K562 (cell line): Measurements from ENCODE around the gene OMA1. TPM values are rescaled to one million over a fixed set of nuclear protein-coding genes. Genes with fewer than 3 reads are reported as not detected.

ENCODE experiments used
- ATAC-seq: fragments of 200-7000 bp; cut with Tn5 transposase; 3 replicates; pipeline ENCODE4 v1.9.1; 2020; ENCODE audit warnings: moderate library complexity
- BruUV-seq: library from RNA; stranded (reverse); fragments of 400-500 nt; replicated peaks from 2 replicates; lab custom pipeline; 2021; lab: Mats Ljungman, UMichigan
- CTCF ChIA-PET: fragments of 300-600 bp; formaldehyde crosslinking; extraction: SDS; loops from one replicate; lab custom pipeline; 2021; ENCODE audit warnings: low intra/inter-chr PET ratio; lab: Yijun Ruan, JAX
- POLR2A ChIA-PET: fragments of 300-600, 350-650 bp; sonication (Branson Sonifier 250); formaldehyde crosslinking; extraction: SDS; loops from one replicate; lab custom pipeline; 2021; ENCODE audit warnings: antibody characterized with exemption, inconsistent platforms; lab: Yijun Ruan, JAX
- DNase-seq, 4 experiments: peaks; one replicate each; pipeline versions ENCODE4 v3.0.0 to v3.0.0-alpha.2; 2011 to 2018; ENCODE audit warnings: low spot score in 3 of 4, mixed read lengths in 3 of 4; ENCODE audit errors: extremely low read depth in 1 of 4
- FAIRE-seq: peaks from 2 replicates; lab custom pipeline; 2011; peaks lifted over from hg19 to GRCh38; lab: Jason Lieb, UNC
- H2AFZ ChIP-seq: 2 replicates; pipeline ENCODE4 v1.6.0; 2011; ENCODE audit warnings: low read depth, low read length, control low read depth, inconsistent platforms
- H3K27ac ChIP-seq: fragments of 200-600 bp; 3 replicates; pipeline ENCODE4 v1.8.0; 2011; ENCODE audit warnings: low read depth, mild to moderate bottlenecking, control low read depth, inconsistent platforms, low read length, moderate library complexity, mixed read lengths; ENCODE audit errors: extremely low read depth
- H3K27me3 ChIP-seq, 2 experiments: fragments of 300-600 bp in 1 of 2; 2 replicates in 1 of 2; 3 replicates in 1 of 2; pipeline versions ENCODE4 v1.6.0 to v1.8.0; 2011; ENCODE audit warnings: inconsistent platforms in 2 of 2, low read length in 2 of 2, mild to moderate bottlenecking in 1 of 2, mixed read lengths in 1 of 2, moderate library complexity in 1 of 2; ENCODE audit not compliant: control insufficient read depth in 2 of 2, insufficient read depth in 2 of 2
- H3K36me3 ChIP-seq: fragments of 300-600 bp; 3 replicates; pipeline ENCODE4 v1.8.0; 2011; ENCODE audit warnings: mild to moderate bottlenecking, low read length, inconsistent platforms; ENCODE audit not compliant: control insufficient read depth, insufficient read depth
- H3K4me1 ChIP-seq, 2 experiments: fragments of 200-600 bp in 1 of 2; replicated peaks in 1 of 2; 2 replicates in 1 of 2; 3 replicates in 1 of 2; pipeline versions ENCODE4 v1.5.1 to v1.8.0; 2011; ENCODE audit warnings: inconsistent platforms in 2 of 2, low read length in 2 of 2, mild to moderate bottlenecking in 1 of 2, mixed read lengths in 1 of 2, moderate library complexity in 1 of 2; ENCODE audit not compliant: control insufficient read depth in 2 of 2, insufficient read depth in 2 of 2
- H3K4me2 ChIP-seq: 2 replicates; pipeline ENCODE4 v1.6.1; 2011; ENCODE audit warnings: low read length, control low read depth, inconsistent platforms, mixed read lengths; ENCODE audit not compliant: insufficient read depth
- H3K4me3 ChIP-seq: fragments of 200-600 bp; sonication (generic), shearing (Covaris generic); 2 replicates; pipeline ENCODE4 v1.5.1; 2016; ENCODE audit warnings: control low read depth, inconsistent platforms
- H3K79me2 ChIP-seq: fragments of 200-600 bp; 3 replicates; pipeline ENCODE4 v1.8.0; 2011; ENCODE audit warnings: low read length, inconsistent platforms; ENCODE audit not compliant: control insufficient read depth, insufficient read depth
- H3K9ac ChIP-seq, 2 experiments: 2 replicates each; pipeline versions ENCODE4 v1.6.0 to v1.6.1; 2011; ENCODE audit warnings: low read depth in 2 of 2, low read length in 2 of 2, control low read depth in 1 of 2, inconsistent platforms in 1 of 2, mild to moderate bottlenecking in 1 of 2, mixed read lengths in 1 of 2; ENCODE audit not compliant: insufficient read depth in 1 of 2
- H3K9me1 ChIP-seq: one replicate; pipeline ENCODE4 v1.6.0; 2011; ENCODE audit warnings: inconsistent platforms, mild to moderate bottlenecking, low read length, moderate library complexity; ENCODE audit not compliant: control insufficient read depth, insufficient read depth
- H3K9me3 ChIP-seq: replicated peaks from 2 replicates; pipeline ENCODE4 v1.5.1; 2011; ENCODE audit warnings: low read depth, low read length, inconsistent platforms; ENCODE audit not compliant: control insufficient read depth, insufficient read depth
- H4K20me1 ChIP-seq: replicated peaks from 2 replicates; pipeline ENCODE4 v1.6.1; 2011; ENCODE audit warnings: low read length, inconsistent platforms, mixed read lengths; ENCODE audit not compliant: control insufficient read depth, insufficient read depth
- C11orf30 ChIP-seq: fragments of 450-650 bp; IDR thresholded peaks from 2 replicates; pipeline ENCODE4 v1.6.1; 2016; ENCODE audit warnings: low read depth, mild to moderate bottlenecking
- CC2D1A ChIP-seq: fragments of 450-650 bp; IDR thresholded peaks from 2 replicates; pipeline ENCODE4 v1.6.1; 2017; ENCODE audit warnings: mild to moderate bottlenecking
- CCNT2 ChIP-seq: IDR thresholded peaks from 2 replicates; pipeline ENCODE4 v1.6.1; 2011; ENCODE audit warnings: borderline replicate concordance, low read depth, mild to moderate bottlenecking, moderate library complexity, mixed read lengths, low read length; ENCODE audit not compliant: insufficient read length; ENCODE audit errors: extremely low read depth
- CLOCK ChIP-seq: fragments of 250-450 bp; sonication (Bioruptor Pico); IDR thresholded peaks from 2 replicates; pipeline ENCODE4 v1.4.0; 2020; ENCODE audit warnings: mild to moderate bottlenecking, moderate library complexity, borderline replicate concordance
- CREB1 ChIP-seq, 2 experiments: sonication (generic) in 1 of 2; formaldehyde crosslinking in 1 of 2; IDR thresholded peaks; 2 replicates each; pipeline versions ENCODE4 v1.6.1 to v1.8.0; 2012 to 2022; ENCODE audit warnings: inconsistent platforms in 1 of 2, mild to moderate bottlenecking in 1 of 2, missing genetic modification reagents in 1 of 2, moderate library complexity in 1 of 2
- HMGN3 ChIP-seq: IDR thresholded peaks from 2 replicates; pipeline ENCODE4 v1.6.1; 2011; ENCODE audit warnings: borderline replicate concordance, low read depth, mild to moderate bottlenecking, mixed read lengths, low read length; ENCODE audit not compliant: insufficient read length; ENCODE audit errors: extremely low read depth
- HNRNPH1 ChIP-seq: fragments of 200-400 bp; formaldehyde crosslinking; optimal IDR thresholded peaks from 2 replicates; pipeline ENCODE3; 2017; ENCODE audit warnings: low read depth, mild to moderate bottlenecking, low read length, moderate library complexity
- KDM1A ChIP-seq, 2 experiments: fragments of 450-650 bp; IDR thresholded peaks; 2 replicates each; pipeline ENCODE4 v1.6.1; 2016; ENCODE audit warnings: mild to moderate bottlenecking in 2 of 2
- STAT5B ChIP-seq: fragments of 250-450 bp; sonication (Bioruptor Pico); IDR thresholded peaks from 2 replicates; pipeline ENCODE4 v1.8.0; 2021; ENCODE audit warnings: mild to moderate bottlenecking, inconsistent platforms
- USF2 ChIP-seq: sonication (generic); formaldehyde crosslinking; IDR thresholded peaks from 2 replicates; pipeline ENCODE4 v1.5.0; 2020; ENCODE audit warnings: missing genetic modification reagents
- ZNF263 ChIP-seq: sonication (generic); formaldehyde crosslinking; IDR thresholded peaks from 2 replicates; pipeline ENCODE4 v1.8.0; 2022; ENCODE audit warnings: mild to moderate bottlenecking, missing genetic modification reagents, borderline replicate concordance
- ZNF445 ChIP-seq: fragments of 250-450 bp; sonication (Bioruptor Pico); IDR thresholded peaks from 2 replicates; pipeline ENCODE4 v1.4.0; 2020; ENCODE audit warnings: low read depth, mild to moderate bottlenecking, moderate library complexity
- ZNF518B ChIP-seq: fragments of 250-450 bp; sonication (Bioruptor Pico); IDR thresholded peaks from 2 replicates; pipeline ENCODE4 v1.5.0; 2021; ENCODE audit warnings: mild to moderate bottlenecking, moderate library complexity
- WGBS: fragments of 100-300 bp; shearing (Covaris generic); methylation state at CpG from one replicate; pipeline ENCODE4 v1.1.6; 2016; ENCODE audit warnings: low coverage, mixed read lengths; ENCODE audit not compliant: insufficient coverage; ENCODE audit errors: missing lambda C conversion rate; 5-methylcytosine and 5-hydroxymethylcytosine counted together
- in situ Hi-C: fragments of 300-500 bp; cut with MboI; formaldehyde crosslinking; loops from 4 replicates; pipeline ENCODE4 v1.15.0; 2018; ENCODE audit warnings: inconsistent platforms, mixed read lengths
- intact Hi-C: fragments of 100-400 bp; cut with micrococcal nuclease; formaldehyde crosslinking; loops from 2 replicates; pipeline ENCODE4 v1.14.2; 2022
- polyA plus RNA-seq, 8 experiments: library from polyadenylated mRNA; depleted of rRNA in 4 of 8; stranded (reverse) in 5 of 8; unstranded in 3 of 8; fragments of >200 nt; fragmentation: Nextera tagmentation in 2 of 8; fragmentation: Illumina TruSeq in 1 of 8; extraction: Ambion mirVana in 2 of 8; extraction: Trizol in 1 of 8; gene quantifications; 2 replicates each; pipeline versions ENCODE4 v1.2.1 to v1.2.3, GENCODE V29; 2011 to 2014; ENCODE audit warnings: inconsistent platforms in 1 of 8, missing spikeins in 1 of 8
- total RNA-seq, 7 experiments: library from RNA; depleted of rRNA in 6 of 7; stranded (reverse); fragments of >200 nt in 6 of 7; fragmentation: Illumina TruSeq in 2 of 7; extraction: Trizol in 2 of 7; gene quantifications; 2 replicates each; pipeline versions ENCODE4 v1.2.1 to v1.2.3, GENCODE V29; 2011 to 2021; ENCODE audit warnings: low replicate concordance in 1 of 7
- TF ChIP-seq, protein P1 (sequence below): fragments of 450-650 bp; formaldehyde crosslinking; IDR thresholded peaks from 2 replicates; pipeline ENCODE4 v1.4.0; 2020; ENCODE audit warnings: mild to moderate bottlenecking, moderate library complexity

Gene OMA1
- total and polyA plus RNA-seq, 9 of the 15 experiments (the other 6 are each of a cell fraction or from before 2014, with no cell fraction given), result 16.6 to 51.5 (median 33.5) TPM

GRCh38 chr1:58441699-58442098 lies 104.8 kb downstream of the OMA1 start:
- Histone ChIP-seq H3K9ac (no peak overlapping the region), H3K27me3 (peaks cover 0 to 11% of the 10 kb centered on the region in 2 experiments; a peak in 2 of 5 replicates), H4K20me1 (no peaks in the 10 kb centered on the region)
- TF ChIP-seq CC2D1A (no peak), C11orf30 (no peak), ZNF518B (CRISPR knock-in tag) (no peak), HNRNPH1 (no peak), HMGN3 (no peak), STAT5B (CRISPR knock-in tag) (no peak), ZNF445 (CRISPR knock-in tag) (no peak), CCNT2 (no peak), KDM1A (IDR thresholded peaks at IDR 0.05) (no peak), USF2 (no peak), CREB1 (IDR thresholded peaks at IDR 0.05) (no peak), CREB1 (CRISPR knock-in tag; IDR thresholded peaks at IDR 0.05) (no peak), ZNF263 (CRISPR knock-in tag) (no peak), CLOCK (CRISPR knock-in tag) (no peak)
- TF ChIP-seq, protein P1, sequence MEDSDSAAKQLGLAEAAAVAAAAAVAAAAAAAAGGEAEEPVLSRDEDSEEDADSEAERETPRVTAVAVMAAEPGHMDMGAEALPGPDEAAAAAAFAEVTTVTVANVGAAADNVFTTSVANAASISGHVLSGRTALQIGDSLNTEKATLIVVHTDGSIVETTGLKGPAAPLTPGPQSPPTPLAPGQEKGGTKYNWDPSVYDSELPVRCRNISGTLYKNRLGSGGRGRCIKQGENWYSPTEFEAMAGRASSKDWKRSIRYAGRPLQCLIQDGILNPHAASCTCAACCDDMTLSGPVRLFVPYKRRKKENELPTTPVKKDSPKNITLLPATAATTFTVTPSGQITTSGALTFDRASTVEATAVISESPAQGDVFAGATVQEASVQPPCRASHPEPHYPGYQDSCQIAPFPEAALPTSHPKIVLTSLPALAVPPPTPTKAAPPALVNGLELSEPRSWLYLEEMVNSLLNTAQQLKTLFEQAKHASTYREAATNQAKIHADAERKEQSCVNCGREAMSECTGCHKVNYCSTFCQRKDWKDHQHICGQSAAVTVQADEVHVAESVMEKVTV, result no peak
- TF ChIP-seq, all 486 proteins: peak for 0
- Histone ChIP-seq H2AFZ (no peak overlapping the region), H3K4me1 (peaks cover 0 to 6% of the 10 kb centered on the region in 2 experiments; a peak in 3 of 5 replicates), H3K9me3 (no peaks in the 10 kb centered on the region), H3K4me2 (no peak overlapping the region), H3K27ac (no peak overlapping the region), H3K36me3 (no peaks in the 10 kb centered on the region), H3K9me1 (no peaks in the 10 kb centered on the region), H3K79me2 (no peaks in the 10 kb centered on the region), H3K4me3 (no peak overlapping the region)
- ATAC-seq (no peak), DNase-seq (no peak), FAIRE-seq (no peak)
- in situ Hi-C loops, result no loop called here
- intact Hi-C loops, result no loop called here
- WGBS, result 12% methylated on average over 10 of the region's 10 CpGs
- ChIA-PET CTCF (no interaction called here), POLR2A (no interaction called here)
- BruUV-seq, result no TSS peak
